Measurements from ENCODE around the gene TRABD2A.

Gene TRABD2A

DNA sequence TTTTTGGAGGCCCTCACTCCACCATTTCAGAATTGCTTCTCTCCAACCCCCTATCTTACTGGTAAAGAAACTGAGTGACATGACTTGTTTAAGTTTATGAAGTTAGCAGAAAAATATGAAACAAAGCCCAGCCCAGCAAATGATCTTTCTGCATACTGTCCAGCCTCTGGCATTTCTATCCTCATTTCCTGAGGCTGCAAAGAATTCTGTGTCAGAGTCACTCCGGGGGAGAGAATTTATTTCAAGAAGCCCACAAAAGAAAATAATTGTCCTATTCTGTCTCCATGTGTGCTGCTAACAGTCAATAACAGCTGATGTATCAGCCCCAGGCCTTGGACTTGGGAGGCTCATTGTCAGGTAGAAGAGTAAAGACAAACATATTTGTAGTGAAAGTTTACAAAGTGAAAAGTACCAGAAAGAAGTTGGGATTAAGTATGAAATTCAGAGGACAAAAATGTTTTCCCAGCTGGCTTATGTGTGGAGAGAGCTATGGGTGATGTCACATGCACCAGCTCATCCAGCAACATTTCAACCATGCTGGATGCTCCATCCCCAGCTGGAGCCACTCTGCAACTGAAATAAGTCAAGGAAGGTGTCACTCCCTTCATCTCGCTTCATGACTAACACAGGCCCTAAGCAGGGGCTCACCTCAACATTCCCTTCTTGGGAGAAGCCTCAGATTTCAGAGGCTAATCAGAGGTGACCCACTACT, 42.3 kb downstream of the TRABD2A start:
- DNase-seq (no peak), ATAC-seq (no peak)
- H3K27ac Mint-ChIP-seq: peak overlapping the region in 1 of 2 donors; percentile 1
- H3K4me1 Mint-ChIP-seq: peaks cover 83% of the 10 kb centered on the region
- peak overlapping the region in 1 of 2 donors; percentile 10 for H3K4me3 Mint-ChIP-seq
- no peaks in the 10 kb centered on the region for H3K27me3 Mint-ChIP-seq
- peaks cover 18 to 20% of the 10 kb centered on the region in 2 donors for H3K9me3 Mint-ChIP-seq

- ATAC-seq (no peak), DNase-seq (no peak)
- Mint-ChIP-seq H3K4me3 (no peak overlapping the region), H3K27me3 (no peaks in the 10 kb centered on the region), H3K4me1 (peaks cover 67% of the 10 kb centered on the region), H3K27ac (no peak overlapping the region), H3K9me3 (peaks cover 18 to 20% of the 10 kb centered on the region in 2 donors)
Measured at GRCh38 chr2:84836215-84836614, 44.7 kb downstream of the TRABD2A start.

DNA sequence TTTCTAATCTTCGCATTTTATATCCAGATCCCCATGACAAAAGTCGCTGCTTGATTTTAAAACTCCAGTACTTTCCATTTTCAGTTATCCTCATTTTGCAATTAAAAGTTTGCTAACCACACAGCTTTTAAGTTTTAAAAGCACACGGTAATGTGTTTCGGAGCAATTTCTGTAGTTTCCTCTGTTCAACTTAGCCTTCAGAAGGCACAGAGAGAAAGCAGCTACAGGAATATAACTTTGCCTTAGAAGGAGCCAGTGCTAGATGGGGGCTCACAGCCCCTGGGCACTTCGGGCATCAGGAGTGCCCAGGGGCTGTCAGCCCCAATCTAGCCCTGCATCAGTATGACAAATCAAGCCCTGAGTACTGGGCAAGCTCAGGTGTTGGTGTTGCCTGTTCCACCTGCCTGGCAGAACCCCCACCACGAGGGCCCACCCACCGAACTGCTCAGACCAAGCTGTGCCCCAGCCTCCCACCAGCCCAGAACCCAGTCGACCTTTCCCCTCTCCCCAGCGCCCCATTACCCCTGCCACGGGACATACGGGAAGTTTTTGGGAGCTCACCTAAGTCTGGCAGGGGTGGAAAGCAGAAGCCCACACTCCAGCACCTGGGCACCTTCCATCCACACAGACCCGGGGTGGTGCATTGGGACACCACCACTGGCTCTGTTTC, 47.3 kb downstream of the TRABD2A start:
- H3K4me1 Mint-ChIP-seq: peaks cover 41% of the 10 kb centered on the region
- DNase-seq (no peak), ATAC-seq (peak; percentile 35)
- no peaks in the 10 kb centered on the region for H3K27me3 Mint-ChIP-seq
- H3K9me3 Mint-ChIP-seq: peaks cover 18 to 20% of the 10 kb centered on the region in 2 donors
- H3K27ac Mint-ChIP-seq: peak overlapping the region; percentile 90 to 97
- peak overlapping the region; percentile 82 to 85 for H3K4me3 Mint-ChIP-seq

DNA sequence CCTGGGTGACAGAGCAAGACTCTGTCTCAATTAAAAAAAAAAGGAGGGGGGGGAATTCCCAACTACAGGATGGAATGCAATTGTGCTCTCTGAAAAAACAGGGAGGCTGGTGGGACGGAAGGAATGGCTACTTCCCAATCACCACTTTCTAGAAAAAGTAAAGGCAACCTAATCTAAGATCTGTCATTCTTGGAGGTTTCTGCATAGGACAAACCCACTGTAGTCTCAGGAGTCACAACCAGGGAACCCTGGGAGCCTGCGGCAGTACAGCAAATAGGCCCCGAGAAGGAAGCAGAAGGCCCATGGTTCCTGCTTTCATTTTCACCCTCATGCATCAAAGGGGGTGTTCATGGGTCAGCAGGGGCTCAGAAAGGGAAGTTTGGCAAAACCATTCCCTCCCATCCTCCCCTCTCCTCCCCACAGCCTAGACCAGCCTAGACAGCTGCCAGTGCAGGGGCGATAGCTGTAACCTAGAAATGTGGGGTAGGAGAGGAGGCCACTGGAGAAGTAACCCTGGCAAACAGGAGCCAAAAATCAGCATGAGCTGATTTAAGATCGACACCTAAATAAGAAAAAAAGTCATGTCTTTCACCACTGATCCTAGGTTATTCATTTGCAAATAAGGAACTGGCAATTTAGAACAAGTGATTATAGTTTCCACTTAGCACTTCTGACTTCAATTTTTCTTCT, 48.0 kb downstream of the TRABD2A start:
- peak; percentile 65 for ATAC-seq
- peak overlapping the region; percentile 90 to 97 for H3K27ac Mint-ChIP-seq

GRCh38 chr2:84830758-84831500, 50.0 kb downstream of the TRABD2A start:
- H3K9me3 Mint-ChIP-seq: peaks cover 3 to 4% of the 10 kb centered on the region in 2 donors
- peaks cover 28% of the 10 kb centered on the region for H3K4me1 Mint-ChIP-seq
- peak; percentile 73 for ATAC-seq
- DNase-seq: no peak
- peak overlapping the region; percentile 38 to 44 for H3K4me3 Mint-ChIP-seq
- no peaks in the 10 kb centered on the region for H3K27me3 Mint-ChIP-seq
- peak overlapping the region in 1 of 2 donors; percentile 98 for H3K27ac Mint-ChIP-seq

More for the DNA sequence above, 48.0 kb downstream of the TRABD2A start:
- DNase-seq: no peak
- Mint-ChIP-seq H3K9me3 (peaks cover 18 to 20% of the 10 kb centered on the region in 2 donors), H3K4me1 (peaks cover 34% of the 10 kb centered on the region), H3K4me3 (peak overlapping the region; percentile 82 to 85), H3K27me3 (no peaks in the 10 kb centered on the region)

DNA sequence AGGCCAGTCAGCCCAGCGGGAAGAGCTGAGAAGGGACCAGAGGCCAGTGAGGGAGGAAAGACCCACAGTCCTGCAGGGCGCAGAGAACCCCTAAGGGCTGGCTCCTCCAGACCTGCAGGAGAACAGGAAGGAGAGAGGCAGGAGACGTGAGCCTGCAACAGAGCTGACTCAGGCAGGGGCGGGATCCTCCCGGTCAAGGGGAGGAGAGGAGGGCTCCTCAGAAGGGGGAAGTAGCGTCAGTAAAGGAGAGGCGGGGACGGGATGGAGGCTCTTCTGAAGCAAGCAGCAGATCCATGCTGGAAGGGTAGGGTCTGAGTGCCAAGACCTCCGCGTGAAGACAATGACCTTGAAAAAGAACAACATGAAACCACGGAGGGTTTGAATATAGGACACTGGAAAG, 50.8 kb downstream of the TRABD2A start:
- ATAC-seq: no peak
- Mint-ChIP-seq H3K9me3 (no peaks in the 10 kb centered on the region), H3K27ac (no peak overlapping the region), H3K4me3 (no peak overlapping the region), H3K27me3 (no peaks in the 10 kb centered on the region), H3K4me1 (peaks cover 25% of the 10 kb centered on the region)
- no peak for DNase-seq

- Mint-ChIP-seq H3K27ac (no peak overlapping the region), H3K27me3 (no peaks in the 10 kb centered on the region), H3K4me1 (peaks cover 23% of the 10 kb centered on the region), H3K9me3 (no peaks in the 10 kb centered on the region), H3K4me3 (no peak overlapping the region)
- DNase-seq (no peak), ATAC-seq (no peak)
Measured at GRCh38 chr2:84829693-84830092, 51.2 kb downstream of the TRABD2A start.

- ATAC-seq: no peak
- Mint-ChIP-seq H3K4me1 (peaks cover 12% of the 10 kb centered on the region), H3K27ac (peak overlapping the region; percentile 3 to 20), H3K4me3 (no peak overlapping the region), H3K9me3 (no peaks in the 10 kb centered on the region), H3K27me3 (no peaks in the 10 kb centered on the region)
- no peak for DNase-seq
Measured at GRCh38 chr2:84827978-84828575, 52.8 kb downstream of the TRABD2A start.

GRCh38 chr2:84823788-84824187, 57.1 kb downstream of the TRABD2A start:
- no peak overlapping the region for H3K4me3 Mint-ChIP-seq
- ATAC-seq: no peak
- no peaks in the 10 kb centered on the region for H3K27me3 Mint-ChIP-seq
- H3K9me3 Mint-ChIP-seq: no peaks in the 10 kb centered on the region
- no peak for DNase-seq
- peak overlapping the region in 1 of 2 donors; percentile 16 for H3K27ac Mint-ChIP-seq
- peaks cover 51% of the 10 kb centered on the region for H3K4me1 Mint-ChIP-seq

DNA sequence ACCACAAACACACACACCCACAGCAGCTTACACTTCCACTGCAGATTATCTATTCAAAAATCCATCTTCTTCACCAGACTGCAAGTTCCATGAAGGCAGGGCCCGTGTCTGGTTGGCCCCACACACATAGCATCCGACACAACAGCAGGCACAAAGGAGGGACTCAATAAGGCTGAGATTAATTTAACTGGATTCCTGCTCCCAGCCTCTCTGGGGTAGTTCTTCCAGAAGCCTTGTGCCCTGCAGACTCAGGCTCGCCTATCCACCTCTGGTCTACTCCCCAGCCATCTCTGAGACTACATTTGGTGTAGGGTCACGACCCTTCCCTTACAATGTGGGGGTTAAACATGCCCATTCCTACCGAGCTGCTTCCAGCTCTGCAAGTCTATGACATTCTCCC, 57.7 kb downstream of the TRABD2A start:
- Mint-ChIP-seq H3K9me3 (no peaks in the 10 kb centered on the region), H3K27me3 (no peaks in the 10 kb centered on the region), H3K27ac (peak overlapping the region in 1 of 2 donors; percentile 8), H3K4me1 (peaks cover 56% of the 10 kb centered on the region), H3K4me3 (no peak overlapping the region)
- no peak for ATAC-seq
- DNase-seq: no peak

DNA sequence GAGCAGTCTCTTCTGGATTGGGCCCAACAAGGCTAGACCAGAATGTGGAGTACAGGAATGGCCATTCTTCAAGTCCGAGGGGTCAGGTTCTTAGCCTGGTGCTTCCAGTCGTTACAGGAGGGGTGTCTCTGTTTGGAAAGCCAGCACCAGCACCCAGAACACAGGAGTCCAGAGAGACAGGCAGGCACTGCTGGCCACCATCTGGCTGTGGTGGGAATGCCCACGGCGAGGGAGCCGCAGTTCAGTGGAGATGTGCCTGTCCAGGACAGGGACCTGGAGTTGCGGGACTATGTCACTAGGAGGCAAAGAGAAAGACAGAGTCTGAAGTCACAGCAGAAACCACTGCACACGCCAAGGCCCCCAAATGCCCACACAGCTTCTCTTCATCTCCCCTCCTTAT, 59.1 kb downstream of the TRABD2A start:
- H3K9me3 Mint-ChIP-seq: no peaks in the 10 kb centered on the region
- peaks cover 65% of the 10 kb centered on the region for H3K4me1 Mint-ChIP-seq
- H3K4me3 Mint-ChIP-seq: no peak overlapping the region
- ATAC-seq: no peak
- no peak overlapping the region for H3K27ac Mint-ChIP-seq
- DNase-seq: no peak
- no peaks in the 10 kb centered on the region for H3K27me3 Mint-ChIP-seq

DNA sequence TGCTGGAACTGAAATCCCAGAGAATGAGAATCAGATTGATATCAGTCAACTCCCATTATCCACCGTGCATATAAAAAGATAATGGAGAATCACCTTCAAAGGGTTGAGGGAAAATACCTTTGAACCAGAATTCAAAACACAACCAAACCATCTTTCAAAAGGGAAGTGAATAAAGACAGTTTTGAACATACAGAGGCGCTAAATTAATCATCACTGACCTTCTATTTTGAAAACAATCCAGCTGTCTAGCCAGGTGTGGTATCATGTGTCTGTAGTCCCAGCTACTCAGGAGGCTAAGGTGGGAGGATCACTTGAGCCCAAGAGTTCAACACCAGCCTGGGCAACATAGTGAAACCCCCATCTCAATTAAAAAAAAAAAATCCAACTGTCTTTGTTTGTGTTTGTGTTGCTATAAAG, 63.6 kb downstream of the TRABD2A start:
- Mint-ChIP-seq H3K9me3 (peaks cover 0 to 4% of the 10 kb centered on the region in 2 donors), H3K27me3 (no peaks in the 10 kb centered on the region), H3K4me3 (peak overlapping the region; percentile 39 to 61), H3K27ac (peak overlapping the region; percentile 88 to 93), H3K4me1 (peaks cover 87% of the 10 kb centered on the region)
- peak in 1 of 2 donors; percentile 50 for DNase-seq
- peak; percentile 92 for ATAC-seq

GRCh38 chr2:84816426-84817026, 64.4 kb downstream of the TRABD2A start:
- Mint-ChIP-seq H3K27me3 (no peaks in the 10 kb centered on the region), H3K4me3 (peak overlapping the region; percentile 39 to 61), H3K4me1 (peaks cover 80% of the 10 kb centered on the region), H3K9me3 (peaks cover 0 to 4% of the 10 kb centered on the region in 2 donors), H3K27ac (peak overlapping the region; percentile 29 to 65)
- DNase-seq (no peak), ATAC-seq (peak; percentile 43)

DNA sequence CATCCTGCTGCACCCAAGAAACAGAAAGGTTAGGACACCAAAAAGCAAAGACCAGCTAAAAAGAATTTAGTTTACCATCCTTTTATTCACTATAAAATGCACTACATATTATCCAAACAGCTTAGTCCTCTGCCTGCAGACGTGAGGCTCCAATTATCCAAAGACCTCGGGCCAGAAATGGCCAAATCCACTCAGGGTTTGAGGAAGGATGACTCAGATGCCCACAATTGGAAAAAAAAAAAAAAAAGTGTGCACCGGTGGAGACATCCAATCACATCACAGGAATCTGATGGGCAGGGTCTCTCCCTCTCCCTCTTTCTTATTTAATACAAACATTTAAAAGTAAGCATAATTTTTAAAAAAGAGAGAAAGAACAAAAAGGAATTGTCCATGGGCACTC, 65.7 kb downstream of the TRABD2A start:
- no peak overlapping the region for H3K27ac Mint-ChIP-seq
- H3K4me1 Mint-ChIP-seq: peaks cover 67% of the 10 kb centered on the region
- ATAC-seq (no peak), DNase-seq (no peak)
- H3K4me3 Mint-ChIP-seq: no peak overlapping the region
- H3K9me3 Mint-ChIP-seq: peaks cover 0 to 4% of the 10 kb centered on the region in 2 donors
- no peaks in the 10 kb centered on the region for H3K27me3 Mint-ChIP-seq
